Mesothelial cell of epicardium (in vitro differentiated cells): Measurements from ENCODE around the gene PROB1. TPM values are rescaled to one million over a fixed set of nuclear protein-coding genes. Genes with fewer than 3 reads are reported as not detected.
"Not testable (repeated sequence)": the region's sequence is repeated elsewhere in the genome, so short reads cannot be mapped to it uniquely, and the experiment has no call there.

Experiments used
- DNase-seq, 2 experiments: peaks; one replicate each; pipeline ENCODE4 v3.0.0; 2021; ENCODE audit warnings: low spot score in 2 of 2; ENCODE audit not compliant: unreplicated experiment in 2 of 2
- H3K27ac Mint-ChIP-seq: 2 replicates; pipeline ENCODE4 v1.8.0; 2021; ENCODE audit warnings: mixed read lengths
- H3K27me3 Mint-ChIP-seq: 2 replicates; pipeline ENCODE4 v1.8.0; 2021; ENCODE audit warnings: low read depth, mixed read lengths
- H3K36me3 Mint-ChIP-seq: 2 replicates; pipeline ENCODE4 v1.8.0; 2021; ENCODE audit warnings: mixed read lengths
- H3K4me1 Mint-ChIP-seq: 2 replicates; pipeline ENCODE4 v1.8.0; 2021; ENCODE audit warnings: mixed read lengths
- H3K4me3 Mint-ChIP-seq: 2 replicates; pipeline ENCODE4 v1.8.0; 2021; ENCODE audit warnings: mild to moderate bottlenecking, moderate library complexity, mixed read lengths
- H3K9me3 Mint-ChIP-seq: 2 replicates; pipeline ENCODE4 v1.8.0; 2021; ENCODE audit warnings: mixed read lengths
- total RNA-seq: library from RNA; stranded (reverse); gene quantifications from 3 replicates; pipeline ENCODE4 v1.2.1, GENCODE V29; 2021
- TF ChIP-seq, protein P1 (sequence below): fragments of 200-600 bp; sonication (generic); IDR thresholded peaks from one replicate; pipeline ENCODE4 v1.5.0; 2021; ENCODE audit warnings: antibody characterized with exemption; ENCODE audit not compliant: unreplicated experiment

The PROB1 gene
- total RNA-seq, 1 donor from 2014 or later: 1.6 TPM

DNA sequence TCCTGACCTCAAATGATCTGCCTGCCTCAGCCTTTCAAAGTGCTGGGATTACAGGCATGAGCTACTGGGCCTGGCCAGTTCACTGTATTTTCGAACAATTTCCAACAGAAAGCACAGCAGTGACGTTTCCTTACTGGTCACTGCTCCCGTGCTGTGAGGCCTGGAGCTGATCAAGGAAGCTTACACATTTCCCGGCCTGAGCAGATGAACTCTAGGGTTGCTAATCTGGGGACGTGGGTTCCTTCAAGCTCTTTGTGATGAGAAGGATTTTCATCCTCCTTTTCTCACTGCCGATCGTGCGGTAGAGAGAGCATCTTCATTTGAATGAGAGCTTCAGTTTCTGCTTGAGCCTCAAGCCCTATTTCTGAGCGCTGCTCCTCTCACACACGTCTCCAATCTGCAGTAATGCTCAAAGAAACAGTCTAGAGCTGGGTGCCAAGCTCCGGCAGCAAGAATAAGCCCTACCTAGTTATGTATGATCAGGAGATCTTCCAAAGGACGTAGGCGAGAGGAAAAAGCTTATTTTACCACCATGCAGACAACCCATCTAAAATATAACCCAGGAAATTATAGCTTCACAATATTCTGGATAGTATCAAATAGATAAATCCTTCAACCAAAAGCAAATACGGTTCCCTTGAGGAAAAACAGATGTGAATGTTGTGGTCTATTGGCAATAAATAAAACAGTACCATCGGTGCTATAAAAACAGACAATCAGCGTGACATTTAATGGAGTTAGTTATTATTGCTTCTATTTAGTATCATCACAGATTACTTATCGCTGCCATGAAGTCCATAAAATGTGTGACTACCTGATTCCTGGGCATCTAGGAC lies 16.3 kb upstream of the PROB1 start:
- Mint-ChIP-seq H3K27me3 (no peaks in the 10 kb centered on the region), H3K27ac (no peak overlapping the region), H3K9me3 (no peaks in the 10 kb centered on the region), H3K4me3 (no peak overlapping the region), H3K36me3 (peaks cover 4% of the 10 kb centered on the region), H3K4me1 (no peaks in the 10 kb centered on the region)
- no peak for DNase-seq
- TF ChIP-seq, protein P1, sequence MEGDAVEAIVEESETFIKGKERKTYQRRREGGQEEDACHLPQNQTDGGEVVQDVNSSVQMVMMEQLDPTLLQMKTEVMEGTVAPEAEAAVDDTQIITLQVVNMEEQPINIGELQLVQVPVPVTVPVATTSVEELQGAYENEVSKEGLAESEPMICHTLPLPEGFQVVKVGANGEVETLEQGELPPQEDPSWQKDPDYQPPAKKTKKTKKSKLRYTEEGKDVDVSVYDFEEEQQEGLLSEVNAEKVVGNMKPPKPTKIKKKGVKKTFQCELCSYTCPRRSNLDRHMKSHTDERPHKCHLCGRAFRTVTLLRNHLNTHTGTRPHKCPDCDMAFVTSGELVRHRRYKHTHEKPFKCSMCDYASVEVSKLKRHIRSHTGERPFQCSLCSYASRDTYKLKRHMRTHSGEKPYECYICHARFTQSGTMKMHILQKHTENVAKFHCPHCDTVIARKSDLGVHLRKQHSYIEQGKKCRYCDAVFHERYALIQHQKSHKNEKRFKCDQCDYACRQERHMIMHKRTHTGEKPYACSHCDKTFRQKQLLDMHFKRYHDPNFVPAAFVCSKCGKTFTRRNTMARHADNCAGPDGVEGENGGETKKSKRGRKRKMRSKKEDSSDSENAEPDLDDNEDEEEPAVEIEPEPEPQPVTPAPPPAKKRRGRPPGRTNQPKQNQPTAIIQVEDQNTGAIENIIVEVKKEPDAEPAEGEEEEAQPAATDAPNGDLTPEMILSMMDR: no peak

DNA sequence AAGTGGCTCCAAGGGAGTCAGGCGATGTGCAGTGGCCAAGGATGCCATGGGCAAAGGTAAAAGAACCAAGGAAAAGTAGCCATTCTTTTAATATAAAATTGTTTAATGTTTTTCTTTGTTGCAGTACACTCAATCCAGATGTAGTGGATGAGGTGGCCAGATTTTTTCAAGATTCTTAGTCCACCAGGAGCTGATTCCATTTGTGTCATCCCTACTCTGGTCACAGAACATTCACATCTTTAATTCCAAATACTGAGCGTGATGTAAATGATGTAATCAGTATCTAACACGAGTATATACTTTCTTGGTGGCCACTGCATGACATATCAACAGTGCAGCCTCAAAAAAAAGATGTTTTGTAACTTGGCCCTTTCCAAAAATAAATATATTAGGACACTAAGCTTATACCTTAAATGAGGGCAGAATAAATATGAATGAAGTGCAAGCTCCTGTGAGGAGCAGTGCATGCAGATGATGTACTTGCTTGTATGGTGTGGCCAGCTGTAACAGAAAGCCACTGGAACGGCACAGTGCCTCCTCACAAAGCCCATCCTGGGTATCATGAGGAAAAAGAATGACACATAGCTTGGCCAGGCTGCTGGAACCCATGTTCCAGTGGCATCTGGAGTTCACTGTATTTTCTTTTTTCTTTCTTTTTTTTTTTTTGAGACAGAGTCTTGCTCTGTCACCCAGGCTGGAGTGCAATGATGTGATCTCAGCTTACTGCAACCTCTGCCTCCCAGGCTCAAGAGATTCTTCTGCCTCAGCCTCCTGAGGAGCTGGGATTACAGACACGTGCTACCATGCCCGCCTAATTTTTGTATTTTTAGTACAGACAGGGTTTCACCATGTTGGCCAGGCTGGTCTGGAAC lies 15.5 kb upstream of the PROB1 start:
- no peaks in the 10 kb centered on the region for H3K27me3 Mint-ChIP-seq
- no peaks in the 10 kb centered on the region for H3K4me1 Mint-ChIP-seq
- DNase-seq: no peak
- H3K36me3 Mint-ChIP-seq: peaks cover 4% of the 10 kb centered on the region
- H3K27ac Mint-ChIP-seq: no peak overlapping the region
- H3K4me3 Mint-ChIP-seq: no peak overlapping the region
- TF ChIP-seq, protein P1: no peak
- no peaks in the 10 kb centered on the region for H3K9me3 Mint-ChIP-seq

DNA sequence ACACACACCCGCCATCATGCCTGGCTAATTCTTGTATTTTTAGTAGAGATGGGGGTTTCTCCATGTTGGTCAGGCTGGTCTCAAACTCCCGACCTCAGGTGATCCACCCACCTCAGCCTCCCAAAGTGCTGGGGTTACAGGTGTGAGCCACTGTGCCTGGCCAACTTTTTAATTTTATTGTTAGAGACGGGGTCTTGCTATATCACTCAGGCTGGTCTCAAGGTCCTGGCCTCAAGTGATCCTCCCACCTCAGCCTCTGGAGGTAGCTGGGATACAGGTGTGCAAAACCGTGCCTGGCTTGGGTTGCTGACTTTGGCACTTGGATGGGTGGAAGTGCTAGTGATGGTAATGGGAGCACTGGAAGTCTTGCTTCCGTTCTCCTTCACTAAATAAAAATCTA lies 14.2 kb upstream of the PROB1 start:
- not testable (repeated sequence) for H3K27ac Mint-ChIP-seq, H3K4me1 Mint-ChIP-seq, H3K36me3 Mint-ChIP-seq, DNase-seq, H3K4me3 Mint-ChIP-seq, H3K9me3 Mint-ChIP-seq, H3K27me3 Mint-ChIP-seq

DNA sequence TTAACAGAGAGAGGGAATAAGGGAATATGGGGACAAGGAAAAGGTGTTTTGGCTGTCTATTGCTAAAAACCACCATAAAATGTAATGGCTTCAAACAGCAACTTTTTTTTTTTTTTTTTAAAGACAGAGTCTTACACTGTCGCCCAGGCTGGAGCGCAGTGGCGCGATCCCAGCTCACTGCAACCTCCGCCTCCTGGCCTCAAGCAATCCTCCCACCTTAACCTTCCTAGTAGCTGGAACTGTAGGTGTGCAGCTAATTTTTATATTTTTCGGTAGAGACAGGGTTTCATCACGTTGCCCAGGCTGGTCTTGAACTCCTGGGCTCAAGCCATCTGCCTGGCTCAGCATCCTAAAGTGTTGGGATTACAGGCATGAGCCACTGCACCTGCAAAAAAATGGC lies 13.3 kb upstream of the PROB1 start:
- TF ChIP-seq, protein P1: no peak
- Mint-ChIP-seq H3K36me3 (peaks cover 1% of the 10 kb centered on the region), H3K27me3 (no peaks in the 10 kb centered on the region), H3K4me3 (no peak overlapping the region), H3K4me1 (peaks cover 10% of the 10 kb centered on the region), H3K9me3 (no peaks in the 10 kb centered on the region), H3K27ac (no peak overlapping the region)
- DNase-seq: no peak

DNA sequence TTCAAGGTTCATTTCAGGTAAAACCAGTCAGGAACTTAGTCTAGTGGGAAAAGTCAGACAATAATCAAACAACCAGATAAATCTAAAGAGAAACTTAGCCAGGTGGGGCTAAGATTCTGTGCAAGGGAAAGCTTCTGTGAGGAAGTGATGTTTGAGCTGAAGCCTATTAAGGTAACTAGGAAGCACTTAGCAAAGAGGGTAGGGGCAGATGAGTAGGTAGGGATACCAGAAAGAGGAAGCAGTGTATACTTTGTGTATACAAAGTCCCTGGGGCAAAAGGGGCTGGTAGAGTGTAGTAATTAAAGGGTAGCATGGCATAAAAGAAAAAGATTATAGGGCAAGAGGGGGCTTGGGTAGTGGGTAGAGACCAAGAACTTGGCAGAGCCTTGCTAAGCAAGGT lies 12.6 kb upstream of the PROB1 start:
- no peak overlapping the region for H3K27ac Mint-ChIP-seq
- H3K4me3 Mint-ChIP-seq: no peak overlapping the region
- no peaks in the 10 kb centered on the region for H3K27me3 Mint-ChIP-seq

More for the DNA sequence above, 12.6 kb upstream of the PROB1 start:
- Mint-ChIP-seq H3K36me3 (peaks cover 1% of the 10 kb centered on the region), H3K4me1 (peaks cover 14% of the 10 kb centered on the region), H3K9me3 (no peaks in the 10 kb centered on the region)
- DNase-seq: no peak
- TF ChIP-seq, protein P1: no peak
